Omental fat pad (tissue), 4 donors: ENCODE data around the gene NEIL3. TPM values are rescaled to one million over a fixed set of nuclear protein-coding genes. Genes with fewer than 3 reads are reported as not detected.

Source experiments
- ATAC-seq: fragments of 150-250 bp; one replicate; pipeline ENCODE4 v1.9.1; 2016; ENCODE audit warnings: mild to moderate bottlenecking, moderate library complexity; ENCODE audit not compliant: low FRiP score
- DNase-seq: peaks from one replicate; pipeline ENCODE4 v3.0.0-alpha.2; 2019; ENCODE audit warnings: low spot score
- total RNA-seq, 4 donors: library from RNA; depleted of rRNA; stranded (reverse); fragments of >200 nt; gene quantifications; one replicate each; pipeline ENCODE4 v1.1.0, GENCODE V29; 2016
- TF ChIP-seq, protein P1 (sequence below), 3 donors: fragments of 450-650 bp; IDR thresholded peaks; one replicate each; pipeline ENCODE4 v1.5.1; 2016 to 2017; ENCODE audit warnings: antibody characterized with exemption in 3 of 3, mild to moderate bottlenecking in 3 of 3, moderate library complexity in 2 of 3

The NEIL3 gene
- total RNA-seq, 4 donors from 2014 or later, result 0.96 TPM; not detected in 3

DNA sequence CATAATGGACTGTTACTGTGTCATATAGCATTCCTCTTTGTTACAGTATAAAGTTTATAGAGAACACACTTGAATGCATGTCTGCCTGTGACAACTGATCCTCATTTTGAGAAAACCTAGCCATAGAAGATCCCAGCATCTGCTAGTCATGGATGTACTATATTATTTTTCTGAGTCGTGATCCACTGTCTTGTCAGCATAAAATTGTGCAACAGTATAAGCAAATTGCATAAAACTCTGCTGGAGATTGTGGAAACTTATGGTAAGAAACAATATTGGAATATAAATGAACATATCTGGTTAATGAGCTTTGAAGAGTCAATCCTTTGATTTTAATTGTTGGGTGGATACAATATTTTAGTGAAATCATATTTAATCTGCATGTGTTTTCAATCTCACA is 3.6 kb downstream of the NEIL3 start:
- ATAC-seq, result no peak
- no peak for DNase-seq
- TF ChIP-seq, protein P1, sequence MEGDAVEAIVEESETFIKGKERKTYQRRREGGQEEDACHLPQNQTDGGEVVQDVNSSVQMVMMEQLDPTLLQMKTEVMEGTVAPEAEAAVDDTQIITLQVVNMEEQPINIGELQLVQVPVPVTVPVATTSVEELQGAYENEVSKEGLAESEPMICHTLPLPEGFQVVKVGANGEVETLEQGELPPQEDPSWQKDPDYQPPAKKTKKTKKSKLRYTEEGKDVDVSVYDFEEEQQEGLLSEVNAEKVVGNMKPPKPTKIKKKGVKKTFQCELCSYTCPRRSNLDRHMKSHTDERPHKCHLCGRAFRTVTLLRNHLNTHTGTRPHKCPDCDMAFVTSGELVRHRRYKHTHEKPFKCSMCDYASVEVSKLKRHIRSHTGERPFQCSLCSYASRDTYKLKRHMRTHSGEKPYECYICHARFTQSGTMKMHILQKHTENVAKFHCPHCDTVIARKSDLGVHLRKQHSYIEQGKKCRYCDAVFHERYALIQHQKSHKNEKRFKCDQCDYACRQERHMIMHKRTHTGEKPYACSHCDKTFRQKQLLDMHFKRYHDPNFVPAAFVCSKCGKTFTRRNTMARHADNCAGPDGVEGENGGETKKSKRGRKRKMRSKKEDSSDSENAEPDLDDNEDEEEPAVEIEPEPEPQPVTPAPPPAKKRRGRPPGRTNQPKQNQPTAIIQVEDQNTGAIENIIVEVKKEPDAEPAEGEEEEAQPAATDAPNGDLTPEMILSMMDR (IDR thresholded peaks at IDR 0.05), result no peak

DNA sequence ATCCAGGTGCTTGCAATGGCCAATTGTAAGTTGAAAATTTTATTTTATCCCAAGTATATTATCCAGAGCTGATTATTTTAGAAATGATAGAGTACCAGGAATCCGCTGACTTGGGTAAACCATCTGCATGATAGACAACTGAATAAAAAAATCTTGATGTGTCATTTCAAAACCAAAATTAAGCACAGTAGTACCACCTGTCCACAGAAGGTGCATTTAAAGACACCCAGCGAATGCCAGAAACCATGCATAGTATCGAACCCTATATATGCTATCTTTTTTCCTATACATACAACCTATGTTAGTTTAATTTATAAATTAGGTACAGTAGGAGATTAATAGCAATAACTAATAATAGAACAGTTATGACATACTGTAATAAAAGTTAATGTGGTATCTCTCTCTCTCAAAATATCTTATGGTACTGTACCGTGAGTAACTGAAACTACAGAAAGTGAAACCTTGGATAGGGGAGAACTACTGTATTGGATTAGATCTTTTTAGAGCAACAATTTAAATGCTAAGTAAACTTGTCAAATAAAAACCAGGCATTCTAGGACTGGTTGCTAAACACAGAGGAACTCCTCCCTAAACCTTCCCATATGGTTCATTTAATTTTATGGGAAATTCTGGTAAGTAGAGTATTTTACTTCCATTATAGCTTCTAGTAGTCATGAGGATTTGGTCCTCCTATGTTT is 6.2 kb downstream of the NEIL3 start:
- ATAC-seq (no peak), DNase-seq (no peak)
- TF ChIP-seq, protein P1 (IDR thresholded peaks at IDR 0.05), result no peak

DNA sequence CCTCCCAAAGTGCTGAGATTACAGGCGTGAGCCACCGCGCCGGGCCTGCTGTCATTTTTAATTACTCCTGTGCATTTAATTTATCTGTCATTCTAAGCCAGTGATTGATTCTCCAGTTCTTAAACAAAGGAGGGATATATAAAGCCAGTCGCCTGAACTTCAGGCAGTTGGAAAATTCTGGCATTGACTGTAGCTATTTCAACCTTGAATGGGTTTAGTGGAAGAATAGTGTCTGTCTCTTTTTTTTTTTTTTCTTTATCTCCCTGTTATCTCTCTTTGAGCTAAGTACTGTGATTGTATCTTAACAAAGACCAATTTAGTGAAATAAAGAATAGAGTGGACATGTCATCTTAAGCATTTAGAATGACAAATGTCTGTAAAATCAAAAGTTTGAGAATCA is 11.0 kb downstream of the NEIL3 start:
- DNase-seq, result no peak
- TF ChIP-seq, protein P1 (IDR thresholded peaks at IDR 0.05), result no peak
- no peak for ATAC-seq

- ATAC-seq (no peak), DNase-seq (no peak)
- TF ChIP-seq, protein P1 (IDR thresholded peaks at IDR 0.05), result no peak
These were observed 12.0 kb downstream of the NEIL3 start for GRCh38 chr4:177321647-177322046.

DNA sequence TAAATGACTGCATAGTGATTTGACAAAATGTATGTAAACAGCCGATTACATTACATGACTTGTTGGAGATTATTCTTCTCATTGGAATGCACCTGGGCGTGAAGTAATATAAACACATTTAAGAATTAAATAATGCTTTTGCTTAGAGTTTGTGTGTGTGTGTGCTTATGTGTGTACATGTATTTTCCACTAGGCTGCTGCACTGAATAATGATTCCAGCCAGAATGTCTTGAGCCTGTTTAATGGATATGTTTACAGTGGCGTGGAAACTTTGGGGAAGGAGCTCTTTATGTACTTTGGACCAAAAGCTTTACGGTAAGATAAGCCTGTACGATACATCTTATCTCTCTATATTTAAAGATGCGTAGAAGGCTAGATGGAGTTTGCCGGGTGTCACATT is 12.6 kb downstream of the NEIL3 start:
- TF ChIP-seq, protein P1 (IDR thresholded peaks at IDR 0.05), result no peak
- DNase-seq, result no peak
- no peak for ATAC-seq

- TF ChIP-seq, protein P1 (IDR thresholded peaks at IDR 0.05), result no peak
- DNase-seq (no peak), ATAC-seq (no peak)
These were observed 13.2 kb downstream of the NEIL3 start for GRCh38 chr4:177322881-177323280.

DNA sequence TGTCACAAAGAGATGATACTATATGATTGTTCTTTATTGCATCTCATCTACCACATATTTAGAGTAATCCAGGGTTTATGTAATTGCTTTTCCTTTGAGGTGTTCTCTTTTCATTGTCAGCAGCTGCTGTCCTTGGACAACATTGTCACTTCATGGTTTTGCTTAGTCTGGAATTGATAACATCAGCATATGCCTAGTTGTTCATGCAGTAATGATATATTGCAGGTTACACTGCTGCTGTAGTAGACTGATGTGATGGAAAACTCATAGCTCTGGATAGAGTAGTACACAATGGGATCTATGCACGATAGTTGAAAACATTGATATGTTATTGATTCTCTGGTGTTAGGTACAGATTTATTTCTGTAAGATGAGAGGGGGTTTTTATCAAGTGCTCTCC is 13.7 kb downstream of the NEIL3 start:
- TF ChIP-seq, protein P1 (IDR thresholded peaks at IDR 0.05), result no peak

More for the DNA sequence above, 13.7 kb downstream of the NEIL3 start:
- DNase-seq, result no peak
- ATAC-seq, result no peak
